ENCODE measurements around the gene UCP2.

UCP2 gene

DNA sequence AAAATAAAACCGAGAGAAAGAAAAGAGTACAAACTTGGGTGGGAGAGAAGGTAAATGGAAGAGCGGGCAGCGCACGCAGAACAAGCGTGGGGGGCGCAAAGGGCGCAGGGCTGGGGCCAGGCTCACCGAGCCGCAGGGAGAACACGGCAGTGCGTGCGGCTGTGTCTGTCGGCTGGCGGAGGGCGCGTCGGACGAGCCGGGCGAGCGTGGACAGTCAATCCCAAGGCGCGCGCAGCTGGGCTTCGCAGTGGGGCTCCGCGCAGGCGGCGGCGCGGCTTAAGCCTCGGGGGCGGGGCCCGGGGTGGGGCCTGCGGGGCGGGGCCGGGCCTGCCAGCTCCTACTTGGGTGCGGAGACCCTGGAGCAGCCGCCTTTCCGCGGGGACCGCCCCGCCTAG is at the start of gene UCP2:
Gene UCP2 (minus strand): TSS at position 249 of the 395 bp plus-strand sequence. CDS start 4,465 bp downstream, outside the sequence.
- peak; percentile 77 for DNase-seq (ENCODE audit: low spot score)

DNA sequence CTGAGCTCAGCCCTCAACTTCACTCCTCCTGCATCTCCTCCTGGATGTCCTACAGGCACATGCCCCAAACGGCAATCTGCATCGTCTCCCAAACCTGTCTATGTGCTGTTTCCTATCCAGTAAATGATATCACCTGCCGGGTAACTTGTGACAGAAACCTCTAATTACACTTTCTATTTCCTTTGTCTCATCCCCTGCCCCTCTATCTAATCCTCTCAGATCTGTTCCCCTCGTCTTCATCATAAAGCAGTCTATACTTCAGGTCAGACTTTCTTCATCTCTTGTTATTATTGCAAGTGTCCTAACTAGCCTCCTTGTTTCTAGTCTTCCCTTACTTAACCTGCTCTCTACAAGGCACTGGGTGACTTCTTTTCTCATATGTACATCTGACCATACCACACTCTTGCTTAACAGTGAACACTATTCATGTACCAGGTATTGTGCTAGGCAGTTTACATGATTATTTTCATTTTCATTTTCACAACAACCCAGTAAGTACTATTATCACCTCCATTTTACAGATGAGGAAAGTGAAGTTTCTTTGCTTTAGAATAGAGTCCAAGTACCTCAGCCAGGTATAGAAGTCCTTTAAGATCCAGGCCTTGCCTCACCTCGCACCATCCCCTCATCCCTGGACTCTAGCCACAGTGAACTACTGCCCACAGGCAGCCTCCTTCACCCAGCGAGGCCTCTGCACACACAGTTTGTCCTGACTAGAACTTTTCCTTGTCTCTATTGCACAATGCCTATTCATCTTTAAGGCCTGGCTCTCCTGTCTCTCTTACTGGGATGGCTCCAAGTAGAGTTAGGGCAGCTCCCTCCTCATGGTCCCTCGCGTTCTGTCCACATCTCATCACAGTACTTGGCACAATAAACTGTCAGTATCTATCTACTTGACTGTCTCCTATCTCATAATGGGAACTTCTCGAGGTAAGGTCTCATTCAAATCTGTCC is 48.4 kb upstream of the UCP2 start:
- no peak for DNase-seq (ENCODE audit: low spot score)

DNA sequence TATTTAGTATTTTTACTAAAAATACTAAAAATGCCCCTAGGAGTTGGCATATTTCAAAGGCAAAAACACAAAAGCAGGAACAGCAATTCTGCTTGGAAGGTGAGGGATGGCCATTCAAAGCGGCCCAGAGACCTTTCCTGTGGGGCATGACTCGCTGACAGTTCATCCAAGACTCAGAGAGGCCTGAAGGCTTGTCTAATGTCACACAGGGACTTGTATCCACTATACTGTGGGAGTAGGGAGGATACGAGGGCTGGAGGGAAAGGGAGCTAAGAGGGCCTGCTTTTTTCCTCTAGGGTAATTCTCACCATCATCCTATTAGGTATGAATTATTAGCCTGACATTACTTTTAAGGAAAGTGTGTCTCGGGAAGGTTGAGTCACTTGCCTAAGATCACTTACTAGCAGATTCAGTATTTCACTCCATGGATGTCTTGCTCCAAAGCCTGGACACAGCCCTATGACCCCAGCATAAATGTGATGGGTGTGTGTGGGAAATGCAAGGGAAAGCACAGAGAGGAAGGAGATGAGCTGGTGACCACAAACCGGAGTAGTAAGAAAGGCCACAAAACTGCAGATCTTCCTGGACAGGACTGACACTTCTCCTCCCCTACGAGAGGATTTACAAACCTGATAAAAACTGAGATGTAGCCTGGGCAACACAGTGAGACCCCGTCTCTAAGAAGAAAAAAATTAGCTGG is 43.0 kb upstream of the UCP2 start:
- no peak for DNase-seq (ENCODE audit: low spot score)

DNA sequence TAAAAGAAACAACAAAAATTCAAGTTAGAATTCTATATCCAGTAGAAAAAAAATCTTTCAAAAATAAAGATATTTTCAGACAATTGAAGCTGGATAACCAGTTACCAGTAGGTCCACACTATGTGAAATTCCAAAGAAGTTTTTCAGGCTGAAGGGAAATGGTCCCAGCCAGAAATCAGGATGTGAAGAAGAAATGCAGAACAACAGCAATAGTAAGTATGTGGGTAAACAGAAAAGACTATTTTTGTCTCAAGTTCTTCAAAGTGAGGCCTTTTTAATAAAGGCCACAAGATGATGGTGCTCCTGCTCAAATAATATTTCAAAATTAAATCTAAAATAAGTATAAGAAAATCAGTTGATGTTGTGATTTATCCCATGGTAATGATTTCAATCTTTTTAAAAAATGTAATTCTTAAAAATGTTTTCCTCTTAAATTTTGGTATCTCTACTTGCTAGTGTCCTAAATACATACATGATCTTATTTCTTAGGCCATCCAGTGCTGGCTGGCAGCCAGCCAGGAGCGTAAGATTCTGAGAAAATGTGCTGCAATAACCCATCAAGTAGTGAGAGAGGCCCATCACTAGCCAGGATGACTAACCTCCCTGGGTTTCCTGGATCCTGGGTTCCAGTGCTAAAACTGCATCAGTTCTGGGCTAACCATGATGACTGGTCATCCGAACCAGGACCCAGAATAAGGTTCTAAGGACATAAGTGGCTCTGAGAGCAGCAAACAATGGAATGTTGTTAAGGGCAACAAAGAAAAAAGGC is 41.8 kb upstream of the UCP2 start:
- DNase-seq (ENCODE audit: low spot score), result no peak

DNA sequence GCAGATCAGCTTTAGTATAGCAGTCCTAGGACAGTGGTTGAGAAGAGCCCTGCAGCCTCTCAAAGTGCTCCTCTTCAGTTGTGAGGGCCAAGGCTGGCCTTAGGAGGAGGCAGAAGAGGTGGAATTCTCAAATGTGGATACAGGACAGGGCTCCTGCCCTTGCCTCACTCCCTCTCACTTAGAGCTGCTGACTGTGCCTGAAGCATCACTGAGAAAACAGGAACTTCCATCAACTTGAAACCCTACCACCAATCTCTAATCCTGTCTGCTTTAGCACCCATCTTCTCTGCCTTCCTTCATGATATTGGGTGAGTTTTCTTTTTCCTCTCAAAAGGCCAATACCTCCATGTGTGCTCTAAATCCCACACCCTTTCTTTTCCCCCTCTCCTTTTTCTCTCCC is 40.6 kb upstream of the UCP2 start:
- DNase-seq (ENCODE audit: low spot score), result no peak

GRCh38 chr11:74022546-74022945 is 39.9 kb upstream of the UCP2 start:
- no peak for DNase-seq (ENCODE audit: low spot score)

GRCh38 chr11:74021998-74022397 is 39.4 kb upstream of the UCP2 start:
- DNase-seq (ENCODE audit: low spot score), result no peak

- DNase-seq (ENCODE audit: low spot score), result no peak
Observed at GRCh38 chr11:74020539-74020938, 37.9 kb upstream of the UCP2 start.

- DNase-seq (ENCODE audit: low spot score), result no peak
Observed at GRCh38 chr11:74019860-74020259, 37.2 kb upstream of the UCP2 start.

DNA sequence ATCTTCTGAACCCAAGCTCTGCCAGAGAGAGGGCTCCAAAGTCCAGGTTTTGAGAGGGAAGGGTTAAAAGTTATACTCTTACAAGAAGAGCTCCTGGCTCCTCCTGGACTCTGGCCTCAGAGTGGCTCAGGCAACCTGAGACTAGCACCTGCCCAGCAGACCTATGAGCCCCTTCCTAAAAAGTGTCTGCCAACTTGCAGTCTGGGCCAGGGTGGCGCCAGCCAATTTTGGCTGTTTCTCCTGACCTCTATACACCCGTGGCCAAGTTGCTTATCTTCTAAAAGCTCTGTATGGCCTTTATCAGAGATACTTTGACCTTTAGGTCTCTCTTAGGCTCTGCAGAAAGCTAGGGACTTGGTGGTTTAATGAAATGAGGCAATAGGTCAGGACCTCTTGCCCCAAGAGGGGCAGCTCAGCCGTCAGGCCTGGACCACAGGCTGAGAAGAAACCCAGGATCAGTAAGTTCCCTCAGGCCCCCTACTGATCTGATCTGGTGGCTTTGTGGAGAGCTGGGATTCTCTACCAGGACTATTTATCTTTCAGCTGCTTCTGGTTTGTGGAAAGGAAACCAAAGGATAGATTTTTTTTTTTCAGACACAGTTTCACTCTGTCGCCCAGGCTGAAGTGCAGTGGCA is 36.6 kb upstream of the UCP2 start:
- peak; percentile 23 for DNase-seq (ENCODE audit: low spot score)

DNA sequence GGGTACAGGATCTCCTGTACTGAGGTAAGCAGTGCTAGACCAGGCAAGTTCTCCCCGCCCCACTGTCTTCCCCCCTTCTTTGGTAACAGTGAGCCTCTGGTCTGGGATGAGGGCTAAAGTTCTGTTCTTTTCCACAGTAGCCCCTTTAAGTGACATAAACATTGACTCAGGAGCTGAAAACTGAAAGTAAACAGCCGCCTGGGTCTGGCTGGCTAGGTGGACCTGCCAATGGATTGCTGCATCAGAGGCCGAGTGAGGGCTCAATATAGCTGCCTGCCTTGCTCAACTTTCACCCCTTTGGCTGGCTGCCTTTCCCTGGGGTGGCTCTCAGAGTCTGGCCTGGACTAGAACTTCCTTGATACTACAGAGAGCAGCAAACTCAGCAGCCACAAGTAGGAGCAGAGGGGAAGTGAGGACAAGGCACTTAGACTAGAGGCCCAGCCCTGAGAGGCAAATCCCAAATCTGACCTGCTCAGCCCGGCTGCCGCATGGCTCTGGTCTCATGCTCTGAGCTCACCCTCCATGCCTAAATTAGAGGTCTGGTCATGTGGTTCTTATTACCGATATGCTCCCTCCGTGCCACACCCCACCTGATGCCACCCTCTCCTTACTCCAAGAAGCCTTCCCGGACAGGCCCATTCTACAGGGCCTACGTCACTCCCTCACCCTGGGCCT is 35.8 kb upstream of the UCP2 start:
- DNase-seq (ENCODE audit: low spot score), result peak; percentile 51

DNA sequence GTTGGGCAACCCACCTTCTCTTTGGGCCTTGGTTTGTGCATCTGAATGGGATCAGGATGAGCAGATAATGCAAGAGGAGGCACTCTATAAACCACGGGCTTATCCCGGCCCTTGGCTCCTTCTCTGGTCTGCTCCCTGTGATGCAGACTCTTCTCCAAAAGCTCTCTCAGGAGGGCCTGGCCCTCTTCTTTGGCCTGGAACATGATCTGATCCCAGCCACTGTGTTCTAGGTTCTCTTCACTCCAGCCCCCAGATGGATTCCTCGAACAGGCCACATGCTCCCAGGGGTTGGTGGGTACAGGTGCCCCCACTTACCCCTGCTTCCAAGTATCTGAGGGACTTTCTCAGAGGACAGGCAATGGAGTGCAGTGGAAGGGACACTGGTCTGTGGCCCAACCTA is 35.0 kb upstream of the UCP2 start:
- DNase-seq (ENCODE audit: low spot score), result no peak

- DNase-seq (ENCODE audit: low spot score), result no peak
Observed at GRCh38 chr11:74015919-74016684, 33.5 kb upstream of the UCP2 start.

- no peak for DNase-seq (ENCODE audit: low spot score)
Observed at GRCh38 chr11:74014880-74015279, 32.2 kb upstream of the UCP2 start.

GRCh38 chr11:74013141-74013540 is 30.5 kb upstream of the UCP2 start:
- no peak for DNase-seq (ENCODE audit: low spot score)

DNA sequence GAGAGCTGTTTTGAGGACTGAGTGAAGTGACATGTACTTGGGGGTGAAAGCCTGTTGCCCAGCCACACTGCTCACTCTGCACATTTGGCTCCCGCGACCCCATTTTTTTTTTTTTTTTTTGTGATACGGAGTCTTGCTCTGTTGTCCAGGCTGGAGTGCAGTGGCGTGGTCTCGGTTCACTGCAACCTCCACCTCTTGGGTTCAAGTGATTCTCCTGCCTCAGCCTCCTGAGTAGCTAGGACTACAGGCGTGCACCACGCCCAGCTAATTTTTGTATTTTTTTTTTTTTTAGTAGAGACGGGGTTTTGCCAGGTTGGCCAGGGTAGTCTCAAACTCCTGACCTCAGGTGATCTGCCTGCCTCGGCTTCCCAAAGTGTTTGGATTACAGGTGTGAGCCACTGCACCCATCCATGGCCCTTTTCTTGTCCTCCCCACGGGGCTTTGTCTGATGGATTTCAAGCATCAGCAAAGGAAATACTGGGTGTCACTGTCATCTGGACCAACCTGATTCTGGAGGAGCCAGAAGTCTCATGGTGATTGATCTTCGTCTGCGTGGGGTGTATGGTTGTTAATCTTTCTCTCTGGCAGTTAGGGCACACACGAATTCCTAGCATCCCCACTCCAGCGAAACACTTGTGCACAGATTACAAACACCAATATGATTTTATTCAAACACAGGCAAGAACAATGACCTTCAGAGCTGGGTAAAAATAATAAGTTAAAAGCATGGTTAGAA is 29.6 kb upstream of the UCP2 start:
- DNase-seq (ENCODE audit: low spot score), result no peak

- DNase-seq (ENCODE audit: low spot score), result no peak
Observed at GRCh38 chr11:74011360-74012073, 28.9 kb upstream of the UCP2 start.

DNA sequence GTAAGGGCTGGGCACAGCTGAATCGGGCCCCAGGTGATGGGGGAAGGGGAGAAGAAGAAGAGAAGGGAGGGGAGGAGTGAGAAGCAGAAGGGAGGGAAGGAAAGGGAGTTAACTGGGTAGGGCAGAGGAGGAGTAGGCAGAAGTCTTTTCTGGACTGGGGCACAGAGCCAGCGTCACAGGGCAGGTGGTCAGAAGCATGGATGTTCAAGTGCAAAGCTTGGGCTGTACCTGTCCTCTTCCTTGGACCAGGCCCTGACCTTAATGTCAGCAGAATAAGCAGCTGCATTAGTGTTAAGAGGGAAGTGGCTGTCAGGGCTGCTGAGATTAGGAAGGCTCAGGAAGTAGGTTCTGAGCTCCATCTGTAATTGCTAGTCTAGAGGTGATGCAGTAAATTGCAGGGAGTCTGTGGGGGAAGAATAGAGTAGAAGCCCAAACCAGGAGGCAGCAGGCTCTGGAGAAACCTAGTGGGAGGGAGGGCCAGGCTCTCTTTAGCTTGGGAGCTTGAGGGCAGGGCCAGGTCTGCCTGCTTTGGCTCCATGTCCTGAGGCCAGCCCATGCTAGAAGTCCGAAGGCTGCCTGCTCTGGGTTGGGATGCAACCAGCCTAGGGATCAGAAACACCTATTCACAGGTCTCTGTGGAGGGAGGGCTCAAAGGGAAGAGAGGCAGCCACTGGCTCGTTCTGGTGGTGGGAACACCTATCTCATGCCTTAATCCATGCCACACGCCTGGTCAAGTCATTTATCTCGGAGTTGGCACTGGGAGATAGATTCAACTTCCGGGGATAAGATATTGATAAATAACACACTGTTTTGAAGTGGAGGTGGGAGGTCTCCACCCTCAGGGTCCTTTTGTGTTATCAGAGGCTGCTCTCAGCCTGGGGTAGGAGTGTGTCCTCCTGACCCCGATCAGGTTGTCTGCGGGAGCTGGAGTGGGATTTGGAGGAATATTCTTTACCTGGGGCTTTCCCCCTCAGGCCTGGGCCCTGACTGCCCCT is 28.0 kb upstream of the UCP2 start:
- no peak for DNase-seq (ENCODE audit: low spot score)
